H1 (cell line): ENCODE data around the gene HADHB. TPM values are rescaled to one million over a fixed set of nuclear protein-coding genes. Genes with fewer than 3 reads are reported as not detected.

Experiments used
- CTCF ChIA-PET: fragments of 300-600 bp; sonication (Branson Sonifier 250); formaldehyde crosslinking; loops from one replicate; lab custom pipeline; 2021; ENCODE audit not compliant: partially characterized antibody; lab: Charles Lee
- POLR2A ChIA-PET: fragments of 300-600 bp; sonication (Branson Sonifier 250); formaldehyde crosslinking; loops from one replicate; lab custom pipeline; 2021; ENCODE audit warnings: inconsistent platforms; ENCODE audit not compliant: partially characterized antibody; lab: Charles Lee
- DNase-seq, 2 experiments: peaks; one replicate each; pipeline versions ENCODE4 v3.0.0 to v3.0.0-alpha.2; 2010 to 2022; ENCODE audit warnings: low spot score in 2 of 2, low read depth in 1 of 2, mixed read lengths in 1 of 2
- FAIRE-seq: peaks from 2 replicates; lab custom pipeline; 2011; peaks lifted over from hg19 to GRCh38; lab: Jason Lieb, UNC
- H2AFZ ChIP-seq: 2 replicates; pipeline ENCODE4 v1.8.1; 2012; ENCODE audit warnings: low read length, inconsistent platforms
- H2AK5ac ChIP-seq: 2 replicates; pipeline ENCODE4 v1.6.1; 2013; ENCODE audit warnings: low read depth, low read length
- H2BK120ac ChIP-seq: replicated peaks from 2 replicates; pipeline ENCODE3; 2013; ENCODE audit warnings: low read depth, low read length, inconsistent platforms
- H2BK12ac ChIP-seq: 2 replicates; pipeline ENCODE4 v1.6.1; 2013; ENCODE audit warnings: low read depth, low read length
- H2BK15ac ChIP-seq: 2 replicates; pipeline ENCODE4 v1.6.1; 2013; ENCODE audit warnings: low read length
- H2BK20ac ChIP-seq: 2 replicates; pipeline ENCODE4 v1.6.1; 2013; ENCODE audit warnings: low read length
- H2BK5ac ChIP-seq: 2 replicates; pipeline ENCODE4 v1.6.1; 2013; ENCODE audit warnings: low read depth, low read length
- H3K14ac ChIP-seq: 2 replicates; pipeline ENCODE4 v1.6.1; 2013; ENCODE audit warnings: inconsistent platforms; ENCODE audit not compliant: insufficient read length
- H3K18ac ChIP-seq: 2 replicates; pipeline ENCODE4 v1.6.1; 2013; ENCODE audit warnings: low read length; ENCODE audit errors: extremely low read depth
- H3K23ac ChIP-seq: 2 replicates; pipeline ENCODE4 v1.6.1; 2013; ENCODE audit warnings: inconsistent platforms; ENCODE audit not compliant: insufficient read length
- H3K23me2 ChIP-seq: 2 replicates; pipeline ENCODE4 v1.6.1; 2013; ENCODE audit warnings: low read depth, low read length
- H3K27ac ChIP-seq: 2 replicates; pipeline ENCODE4 v1.6.1; 2011; ENCODE audit warnings: low read depth, low read length, inconsistent platforms
- H3K27me3 ChIP-seq, 4 experiments: replicated peaks in 1 of 4; 1 replicate in 1 of 4; 2 replicates in 3 of 4; pipeline versions ENCODE4 v1.6.1 to v1.8.1; 2011 to 2013; ENCODE audit warnings: low read length in 3 of 4, mild to moderate bottlenecking in 3 of 4, inconsistent platforms in 2 of 4, mixed read lengths in 2 of 4, moderate library complexity in 1 of 4; ENCODE audit not compliant: control insufficient read depth in 3 of 4, insufficient read depth in 3 of 4; ENCODE audit errors: extremely low read depth in 1 of 4
- H3K36me3 ChIP-seq, 4 experiments: 2 replicates each; pipeline versions ENCODE4 v1.6.1 to v1.8.1; 2011 to 2013; ENCODE audit warnings: mild to moderate bottlenecking in 4 of 4, low read length in 3 of 4, moderate library complexity in 2 of 4, control low read depth in 1 of 4, inconsistent platforms in 1 of 4; ENCODE audit not compliant: insufficient read depth in 4 of 4, control insufficient read depth in 2 of 4
- H3K4ac ChIP-seq: replicated peaks from 2 replicates; pipeline ENCODE3; 2013; ENCODE audit warnings: low read length, low read depth, mixed read lengths, inconsistent platforms; ENCODE audit not compliant: insufficient read length
- H3K4me1 ChIP-seq, 4 experiments: replicated peaks in 1 of 4; 1 replicate in 1 of 4; 2 replicates in 3 of 4; pipeline versions ENCODE4 v1.6.1 to v1.8.1; 2011 to 2013; ENCODE audit warnings: low read length in 3 of 4, inconsistent platforms in 2 of 4, mixed read lengths in 1 of 4; ENCODE audit not compliant: insufficient read depth in 4 of 4, control insufficient read depth in 3 of 4
- H3K4me2 ChIP-seq, 2 experiments: 2 replicates each; pipeline versions ENCODE4 v1.6.1 to v1.8.1; 2011 to 2013; ENCODE audit warnings: low read depth in 2 of 2, low read length in 2 of 2, control low read depth in 1 of 2, inconsistent platforms in 1 of 2, mild to moderate bottlenecking in 1 of 2; ENCODE audit not compliant: insufficient read depth in 1 of 2
- H3K4me3 ChIP-seq, 4 experiments: fragments of 200-600, 300-600 bp in 1 of 4; sonication (generic), shearing (Covaris generic), sonication (Bioruptor Twin) in 1 of 4; 2 replicates each; pipeline versions ENCODE4 v1.5.1 to v1.8.1; 2011 to 2016; ENCODE audit warnings: low read length in 4 of 4, low read depth in 3 of 4, control low read depth in 2 of 4, inconsistent platforms in 2 of 4, mild to moderate bottlenecking in 2 of 4, mixed read lengths in 1 of 4, moderate library complexity in 1 of 4; ENCODE audit not compliant: insufficient read depth in 2 of 4; ENCODE audit errors: extremely low read depth in 1 of 4
- H3K56ac ChIP-seq: replicated peaks from 2 replicates; pipeline ENCODE3; 2013; ENCODE audit warnings: low read depth, mild to moderate bottlenecking, mixed read lengths, low read length, inconsistent platforms; ENCODE audit not compliant: insufficient read length
- H3K79me1 ChIP-seq: 2 replicates; pipeline ENCODE4 v1.6.1; 2013; ENCODE audit warnings: low read depth, low read length, control low read depth
- H3K79me2 ChIP-seq, 2 experiments: 2 replicates each; pipeline versions ENCODE4 v1.6.1 to v1.8.1; 2012 to 2013; ENCODE audit warnings: low read length in 2 of 2, mild to moderate bottlenecking in 2 of 2, inconsistent platforms in 1 of 2; ENCODE audit not compliant: insufficient read depth in 2 of 2, control insufficient read depth in 1 of 2
- H3K9ac ChIP-seq, 4 experiments: replicated peaks in 1 of 4; 1 replicate in 1 of 4; 2 replicates in 3 of 4; pipeline versions ENCODE4 v1.6.1 to v1.8.1; 2011 to 2013; ENCODE audit warnings: low read depth in 3 of 4, low read length in 3 of 4, control low read depth in 2 of 4, mild to moderate bottlenecking in 2 of 4, moderate library complexity in 2 of 4, inconsistent platforms in 1 of 4; ENCODE audit errors: extremely low read depth in 1 of 4
- H3K9me3 ChIP-seq, 2 experiments: 2 replicates each; pipeline versions ENCODE4 v1.6.1 to v1.8.1; 2012 to 2013; ENCODE audit warnings: mild to moderate bottlenecking in 2 of 2, moderate library complexity in 2 of 2, control low read depth in 1 of 2, inconsistent platforms in 1 of 2, low read depth in 1 of 2, low read length in 1 of 2, mixed read lengths in 1 of 2; ENCODE audit not compliant: insufficient read depth in 2 of 2
- H4K20me1 ChIP-seq, 2 experiments: replicated peaks in 1 of 2; 2 replicates each; pipeline versions ENCODE3 to v1.8.1; 2011 to 2013; ENCODE audit warnings: inconsistent platforms in 2 of 2, low read length in 2 of 2, mild to moderate bottlenecking in 1 of 2; ENCODE audit not compliant: insufficient read depth in 2 of 2, control insufficient read depth in 1 of 2
- H4K5ac ChIP-seq: 2 replicates; pipeline ENCODE4 v1.6.1; 2013; ENCODE audit warnings: low read length, low read depth, mixed read lengths, inconsistent platforms; ENCODE audit not compliant: insufficient read length
- H4K8ac ChIP-seq: 2 replicates; pipeline ENCODE4 v1.8.0; 2013; ENCODE audit warnings: mild to moderate bottlenecking, moderate library complexity, low read length, inconsistent platforms; ENCODE audit not compliant: insufficient read depth; ENCODE audit errors: extremely low read depth
- H4K91ac ChIP-seq: replicated peaks from 2 replicates; pipeline ENCODE3; 2013; ENCODE audit warnings: low read length, mixed read lengths, inconsistent platforms; ENCODE audit not compliant: insufficient read length
- CREB1 ChIP-seq: IDR thresholded peaks from 2 replicates; pipeline ENCODE4 v1.6.1; 2012; ENCODE audit warnings: inconsistent platforms
- CTCF ChIP-seq, 3 experiments: IDR thresholded peaks; 1 replicate in 2 of 3; 2 replicates in 1 of 3; pipeline versions ENCODE4 v1.5.1 to v1.6.1; 2011; ENCODE audit warnings: low read length in 3 of 3, mild to moderate bottlenecking in 3 of 3, inconsistent platforms in 2 of 3, low read depth in 1 of 3, moderate library complexity in 1 of 3; ENCODE audit not compliant: insufficient read depth in 1 of 3; ENCODE audit errors: control extremely low read depth in 1 of 3
- RAD21 ChIP-seq, 2 experiments: IDR thresholded peaks in 1 of 2; conservative IDR thresholded peaks in 1 of 2; 2 replicates each; pipeline ENCODE4 v1.6.1; 2011; ENCODE audit warnings: low read depth in 2 of 2, low read length in 2 of 2, improper control_type of control experiment in 1 of 2, inconsistent platforms in 1 of 2, mild to moderate bottlenecking in 1 of 2, moderate library complexity in 1 of 2
- WGBS, 2 experiments: shearing (Covaris generic) in 1 of 2; methylation state at CpG; one replicate each; pipeline versions ENCODE4 v1.1.6 to v1.1.7; 2013 to 2015; ENCODE audit warnings: low lambda C conversion rate in 2 of 2, mixed read lengths in 2 of 2, inconsistent platforms in 1 of 2, low coverage in 1 of 2, missing lambda C conversion rate in 1 of 2; ENCODE audit not compliant: insufficient replicate concordance in 2 of 2, insufficient coverage in 1 of 2, insufficient read length in 1 of 2; ENCODE audit errors: extremely low coverage in 1 of 2, missing lambda C conversion rate in 1 of 2; 5-methylcytosine and 5-hydroxymethylcytosine counted together
- polyA plus RNA-seq, 7 experiments: library from polyadenylated mRNA; depleted of rRNA in 3 of 7; stranded (reverse) in 5 of 7; unstranded in 2 of 7; fragments of >200 nt in 5 of 7; fragments of 200-250 nt in 2 of 7; gene quantifications; 1 replicate in 5 of 7; 2 replicates in 1 of 7; 4 replicates in 1 of 7; pipeline versions ENCODE4 v1.2.1 to v1.2.3, GENCODE V29; 2011 to 2013; ENCODE audit warnings: missing spikeins in 2 of 7, mixed read lengths in 2 of 7
- total RNA-seq: library from RNA; stranded (reverse); fragmentation: NEBNext Ultra II Directional; extraction: Animal tissue kit (Norgen Biotek cat#: 25700); gene quantifications from 2 replicates; pipeline ENCODE4 v1.2.1, GENCODE V29; 2021

Gene HADHB
- total and polyA plus RNA-seq, 2 of the 8 experiments (the other 6 are each of a cell fraction or from before 2014, with no cell fraction given), result 47.7 to 52.3 TPM

DNA sequence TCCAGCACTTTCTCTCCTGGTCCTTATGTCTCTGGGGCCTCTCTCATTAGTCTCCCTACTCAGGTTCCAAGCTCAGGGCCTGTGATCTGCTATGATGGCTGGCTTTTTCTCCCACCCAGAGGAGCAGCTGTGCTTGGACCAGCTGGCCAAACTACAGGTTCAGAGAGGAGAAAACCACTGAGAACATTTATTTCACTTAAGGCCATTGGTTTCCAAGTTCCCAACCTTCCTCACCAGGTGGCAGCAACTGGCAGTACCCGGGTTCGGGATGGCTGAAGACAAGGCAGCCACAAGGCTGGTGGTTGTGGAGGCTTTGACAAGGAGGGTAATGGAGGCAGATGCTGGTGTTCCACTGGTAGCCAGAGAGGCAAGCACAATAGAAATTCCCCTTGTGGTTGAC lies 71.3 kb downstream of the HADHB start:
- no peaks in the 10 kb centered on the region for H3K79me1 ChIP-seq
- no peak overlapping the region for H2BK120ac ChIP-seq
- FAIRE-seq, result no peak
- no peak overlapping the region for H2AFZ ChIP-seq
- DNase-seq, result no peak
- 76% methylated on average over 2 of the region's 2 CpGs; no CpG with 5 or more reads in 1 of the 2 experiments for WGBS, 2 experiments
- H3K4me2 ChIP-seq, result no peak overlapping the region
- no peak overlapping the region for H2BK20ac ChIP-seq
- H2BK15ac ChIP-seq, result no peak overlapping the region
- no peak overlapping the region for H2BK12ac ChIP-seq
- H3K36me3 ChIP-seq, result no peaks in the 10 kb centered on the region
- H2AK5ac ChIP-seq, result no peak overlapping the region
- no peak overlapping the region for H3K18ac ChIP-seq
- no peaks in the 10 kb centered on the region for H3K27me3 ChIP-seq
- H3K14ac ChIP-seq, result no peak overlapping the region
- no peak overlapping the region for H4K91ac ChIP-seq
- H3K9ac ChIP-seq, result no peak overlapping the region
- no peak overlapping the region for H3K4me3 ChIP-seq
- peaks cover 0 to 7% (median 3%) of the 10 kb centered on the region in 4 experiments; a peak in 4 of 7 replicates for H3K4me1 ChIP-seq
- TF ChIP-seq CTCF (IDR thresholded peaks at IDR 0.05; ENCODE audit: control extremely low read depth in 1 of 3, insufficient read depth in 1 of 3, low read depth in 1 of 3, low read length in 3 of 3) (peak in 2 of 3 experiments; percentile 50 to 56; a peak in 3 of 4 replicates), CREB1 (no peak), RAD21 (IDR thresholded peaks at IDR 0.05 in 1 of 2, conservative IDR thresholded peaks at IDR 0.05 in 1 of 2; ENCODE audit: low read depth in 2 of 2, low read length in 2 of 2) (peak; percentile 50 to 66)
- H4K5ac ChIP-seq, result no peak overlapping the region
- H3K23me2 ChIP-seq, result no peaks in the 10 kb centered on the region
- H3K23ac ChIP-seq, result no peak overlapping the region
- no peak overlapping the region for H3K4ac ChIP-seq
- H3K9me3 ChIP-seq, result no peaks in the 10 kb centered on the region
- no peak overlapping the region for H3K27ac ChIP-seq
- no peaks in the 10 kb centered on the region for H4K20me1 ChIP-seq
- H4K8ac ChIP-seq, result no peak overlapping the region
- ChIA-PET CTCF (interaction anchor here (0.7 to 3.3 kb wide), 20 partner anchors 9 to 250 kb away, joined by 3 to 17 read pairs (median 4); no protein-coding TSS in a partner anchor), POLR2A (interaction anchor here (0.9 to 5.1 kb wide), 7 partner anchors 11 to 71 kb away, joined by 3 to 35 read pairs (median 4); partner anchors contain the start of gene HADHB)
- H2BK5ac ChIP-seq, result no peak overlapping the region
- no peaks in the 10 kb centered on the region for H3K79me2 ChIP-seq
- no peak overlapping the region for H3K56ac ChIP-seq
